ENCODE data around the gene KLHL2. TPM values are rescaled to one million over a fixed set of nuclear protein-coding genes. Genes with fewer than 3 reads are reported as not detected.
"Not testable (repeated sequence)": the region's sequence is repeated elsewhere in the genome, so short reads cannot be mapped to it uniquely, and the experiment has no call there.

The KLHL2 gene
- total RNA-seq, 1 experiment from 2014 or later: 12.4 TPM

DNA sequence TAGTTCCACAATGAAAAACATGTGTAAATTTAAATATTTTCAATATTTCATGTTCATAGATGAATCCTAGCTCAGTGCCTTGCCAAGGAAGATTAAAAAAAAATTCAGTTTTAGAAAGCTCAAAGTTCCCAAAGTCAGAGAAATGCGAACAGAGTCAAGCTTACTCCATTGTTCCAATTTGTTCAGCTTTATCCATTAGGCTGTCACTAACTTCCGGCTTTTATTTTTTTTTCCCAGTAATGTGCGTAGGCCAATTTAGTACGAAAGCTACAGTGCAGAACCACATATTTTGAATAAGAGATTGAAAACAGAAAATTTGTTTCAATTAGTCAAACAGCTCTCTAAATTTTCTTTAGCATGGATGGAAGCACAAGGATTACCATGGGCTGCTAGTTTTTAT, 23.1 kb upstream of the KLHL2 start:
- H3K27me3 Mint-ChIP-seq (ENCODE audit: low read depth): no peaks in the 10 kb centered on the region
- H3K4me3 Mint-ChIP-seq: no peak overlapping the region
- H3K4me1 Mint-ChIP-seq: peaks cover 18% of the 10 kb centered on the region
- no peak for DNase-seq (ENCODE audit: low spot score)
- ChIA-PET POLR2A (no interaction called here), CTCF (interaction anchor here (0.6 to 0.9 kb wide), 2 partner anchors 22 to 53 kb away, joined by 3 to 4 read pairs; no protein-coding TSS in a partner anchor)
- no peak overlapping the region for H3K27ac Mint-ChIP-seq
- no peak for TF ChIP-seq NR3C1 (CRISPR knock-in tag; conservative IDR thresholded peaks at IDR 0.05; ENCODE audit: low read depth)
- no peak for TF ChIP-seq ELF4 (CRISPR knock-in tag; IDR thresholded peaks at IDR 0.05; ENCODE audit: low read depth)
- TF ChIP-seq, protein P1, sequence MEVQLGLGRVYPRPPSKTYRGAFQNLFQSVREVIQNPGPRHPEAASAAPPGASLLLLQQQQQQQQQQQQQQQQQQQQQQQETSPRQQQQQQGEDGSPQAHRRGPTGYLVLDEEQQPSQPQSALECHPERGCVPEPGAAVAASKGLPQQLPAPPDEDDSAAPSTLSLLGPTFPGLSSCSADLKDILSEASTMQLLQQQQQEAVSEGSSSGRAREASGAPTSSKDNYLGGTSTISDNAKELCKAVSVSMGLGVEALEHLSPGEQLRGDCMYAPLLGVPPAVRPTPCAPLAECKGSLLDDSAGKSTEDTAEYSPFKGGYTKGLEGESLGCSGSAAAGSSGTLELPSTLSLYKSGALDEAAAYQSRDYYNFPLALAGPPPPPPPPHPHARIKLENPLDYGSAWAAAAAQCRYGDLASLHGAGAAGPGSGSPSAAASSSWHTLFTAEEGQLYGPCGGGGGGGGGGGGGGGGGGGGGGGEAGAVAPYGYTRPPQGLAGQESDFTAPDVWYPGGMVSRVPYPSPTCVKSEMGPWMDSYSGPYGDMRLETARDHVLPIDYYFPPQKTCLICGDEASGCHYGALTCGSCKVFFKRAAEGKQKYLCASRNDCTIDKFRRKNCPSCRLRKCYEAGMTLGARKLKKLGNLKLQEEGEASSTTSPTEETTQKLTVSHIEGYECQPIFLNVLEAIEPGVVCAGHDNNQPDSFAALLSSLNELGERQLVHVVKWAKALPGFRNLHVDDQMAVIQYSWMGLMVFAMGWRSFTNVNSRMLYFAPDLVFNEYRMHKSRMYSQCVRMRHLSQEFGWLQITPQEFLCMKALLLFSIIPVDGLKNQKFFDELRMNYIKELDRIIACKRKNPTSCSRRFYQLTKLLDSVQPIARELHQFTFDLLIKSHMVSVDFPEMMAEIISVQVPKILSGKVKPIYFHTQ (CRISPR knock-in tag; IDR thresholded peaks at IDR 0.05): no peak
- TF ChIP-seq MXD4 (CRISPR knock-in tag; IDR thresholded peaks at IDR 0.05; ENCODE audit: borderline replicate concordance): no peak
- TF ChIP-seq ZNF423 (CRISPR knock-in tag; IDR thresholded peaks at IDR 0.05): no peak
- no peak for TF ChIP-seq ZNF416 (CRISPR knock-in tag; IDR thresholded peaks at IDR 0.05)
- TF ChIP-seq, protein P2, sequence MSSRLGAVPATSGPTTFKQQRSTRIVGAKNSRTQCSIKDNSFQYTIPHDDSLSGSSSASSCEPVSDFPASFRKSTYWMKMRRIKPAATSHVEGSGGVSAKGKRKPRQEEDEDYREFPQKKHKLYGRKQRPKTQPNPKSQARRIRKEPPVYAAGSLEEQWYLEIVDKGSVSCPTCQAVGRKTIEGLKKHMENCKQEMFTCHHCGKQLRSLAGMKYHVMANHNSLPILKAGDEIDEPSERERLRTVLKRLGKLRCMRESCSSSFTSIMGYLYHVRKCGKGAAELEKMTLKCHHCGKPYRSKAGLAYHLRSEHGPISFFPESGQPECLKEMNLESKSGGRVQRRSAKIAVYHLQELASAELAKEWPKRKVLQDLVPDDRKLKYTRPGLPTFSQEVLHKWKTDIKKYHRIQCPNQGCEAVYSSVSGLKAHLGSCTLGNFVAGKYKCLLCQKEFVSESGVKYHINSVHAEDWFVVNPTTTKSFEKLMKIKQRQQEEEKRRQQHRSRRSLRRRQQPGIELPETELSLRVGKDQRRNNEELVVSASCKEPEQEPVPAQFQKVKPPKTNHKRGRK (CRISPR knock-in tag; IDR thresholded peaks at IDR 0.05; ENCODE audit: borderline replicate concordance): no peak
- TF ChIP-seq FOXK1 (CRISPR knock-in tag; IDR thresholded peaks at IDR 0.05): no peak
- TF ChIP-seq, protein P3, sequence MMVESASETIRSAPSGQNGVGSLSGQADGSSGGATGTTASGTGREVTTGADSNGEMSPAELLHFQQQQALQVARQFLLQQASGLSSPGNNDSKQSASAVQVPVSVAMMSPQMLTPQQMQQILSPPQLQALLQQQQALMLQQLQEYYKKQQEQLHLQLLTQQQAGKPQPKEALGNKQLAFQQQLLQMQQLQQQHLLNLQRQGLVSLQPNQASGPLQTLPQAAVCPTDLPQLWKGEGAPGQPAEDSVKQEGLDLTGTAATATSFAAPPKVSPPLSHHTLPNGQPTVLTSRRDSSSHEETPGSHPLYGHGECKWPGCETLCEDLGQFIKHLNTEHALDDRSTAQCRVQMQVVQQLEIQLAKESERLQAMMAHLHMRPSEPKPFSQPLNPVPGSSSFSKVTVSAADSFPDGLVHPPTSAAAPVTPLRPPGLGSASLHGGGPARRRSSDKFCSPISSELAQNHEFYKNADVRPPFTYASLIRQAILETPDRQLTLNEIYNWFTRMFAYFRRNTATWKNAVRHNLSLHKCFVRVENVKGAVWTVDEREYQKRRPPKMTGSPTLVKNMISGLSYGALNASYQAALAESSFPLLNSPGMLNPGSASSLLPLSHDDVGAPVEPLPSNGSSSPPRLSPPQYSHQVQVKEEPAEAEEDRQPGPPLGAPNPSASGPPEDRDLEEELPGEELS (CRISPR knock-in tag; IDR thresholded peaks at IDR 0.05): no peak
- TF ChIP-seq ZNF219 (CRISPR knock-in tag; IDR thresholded peaks at IDR 0.05; ENCODE audit: borderline replicate concordance): no peak
- TF ChIP-seq, protein P4, sequence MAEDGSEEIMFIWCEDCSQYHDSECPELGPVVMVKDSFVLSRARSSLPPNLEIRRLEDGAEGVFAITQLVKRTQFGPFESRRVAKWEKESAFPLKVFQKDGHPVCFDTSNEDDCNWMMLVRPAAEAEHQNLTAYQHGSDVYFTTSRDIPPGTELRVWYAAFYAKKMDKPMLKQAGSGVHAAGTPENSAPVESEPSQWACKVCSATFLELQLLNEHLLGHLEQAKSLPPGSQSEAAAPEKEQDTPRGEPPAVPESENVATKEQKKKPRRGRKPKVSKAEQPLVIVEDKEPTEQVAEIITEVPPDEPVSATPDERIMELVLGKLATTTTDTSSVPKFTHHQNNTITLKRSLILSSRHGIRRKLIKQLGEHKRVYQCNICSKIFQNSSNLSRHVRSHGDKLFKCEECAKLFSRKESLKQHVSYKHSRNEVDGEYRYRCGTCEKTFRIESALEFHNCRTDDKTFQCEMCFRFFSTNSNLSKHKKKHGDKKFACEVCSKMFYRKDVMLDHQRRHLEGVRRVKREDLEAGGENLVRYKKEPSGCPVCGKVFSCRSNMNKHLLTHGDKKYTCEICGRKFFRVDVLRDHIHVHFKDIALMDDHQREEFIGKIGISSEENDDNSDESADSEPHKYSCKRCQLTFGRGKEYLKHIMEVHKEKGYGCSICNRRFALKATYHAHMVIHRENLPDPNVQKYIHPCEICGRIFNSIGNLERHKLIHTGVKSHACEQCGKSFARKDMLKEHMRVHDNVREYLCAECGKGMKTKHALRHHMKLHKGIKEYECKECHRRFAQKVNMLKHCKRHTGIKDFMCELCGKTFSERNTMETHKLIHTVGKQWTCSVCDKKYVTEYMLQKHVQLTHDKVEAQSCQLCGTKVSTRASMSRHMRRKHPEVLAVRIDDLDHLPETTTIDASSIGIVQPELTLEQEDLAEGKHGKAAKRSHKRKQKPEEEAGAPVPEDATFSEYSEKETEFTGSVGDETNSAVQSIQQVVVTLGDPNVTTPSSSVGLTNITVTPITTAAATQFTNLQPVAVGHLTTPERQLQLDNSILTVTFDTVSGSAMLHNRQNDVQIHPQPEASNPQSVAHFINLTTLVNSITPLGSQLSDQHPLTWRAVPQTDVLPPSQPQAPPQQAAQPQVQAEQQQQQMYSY (CRISPR knock-in tag; IDR thresholded peaks at IDR 0.05): no peak
- TF ChIP-seq CBFB (CRISPR knock-in tag; IDR thresholded peaks at IDR 0.05; ENCODE audit: low read depth): no peak
- no peak for ATAC-seq
- peaks cover 20% of the 10 kb centered on the region for H3K9me3 Mint-ChIP-seq
- H3K36me3 Mint-ChIP-seq: no peaks in the 10 kb centered on the region

DNA sequence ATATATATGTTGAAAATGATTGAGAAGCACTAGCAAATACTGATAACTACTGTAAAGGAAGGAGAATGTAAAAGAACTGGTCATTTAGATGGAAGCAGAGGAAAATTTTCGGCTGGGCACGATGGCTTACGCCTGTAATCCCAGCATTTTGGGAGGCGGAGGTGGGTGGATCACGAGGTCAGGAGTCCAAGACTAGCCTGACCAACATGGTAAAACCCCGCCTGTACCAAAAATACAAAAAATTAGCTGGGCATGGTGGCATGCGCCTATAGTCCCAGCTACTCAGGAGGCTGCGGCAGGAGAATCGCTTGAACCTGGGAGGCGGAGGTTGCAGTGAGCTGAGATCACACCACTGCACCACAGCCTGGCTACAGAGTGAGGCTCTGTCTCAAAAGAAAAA, 22.4 kb upstream of the KLHL2 start:
- H3K9me3 Mint-ChIP-seq: peaks cover 16% of the 10 kb centered on the region
- CTCF ChIA-PET; H3K27ac Mint-ChIP-seq; DNase-seq (ENCODE audit: low spot score); H3K4me3 Mint-ChIP-seq; H3K27me3 Mint-ChIP-seq (ENCODE audit: low read depth); POLR2A ChIA-PET; ATAC-seq; H3K36me3 Mint-ChIP-seq: not testable (repeated sequence)
- H3K4me1 Mint-ChIP-seq: peaks cover 18% of the 10 kb centered on the region

DNA sequence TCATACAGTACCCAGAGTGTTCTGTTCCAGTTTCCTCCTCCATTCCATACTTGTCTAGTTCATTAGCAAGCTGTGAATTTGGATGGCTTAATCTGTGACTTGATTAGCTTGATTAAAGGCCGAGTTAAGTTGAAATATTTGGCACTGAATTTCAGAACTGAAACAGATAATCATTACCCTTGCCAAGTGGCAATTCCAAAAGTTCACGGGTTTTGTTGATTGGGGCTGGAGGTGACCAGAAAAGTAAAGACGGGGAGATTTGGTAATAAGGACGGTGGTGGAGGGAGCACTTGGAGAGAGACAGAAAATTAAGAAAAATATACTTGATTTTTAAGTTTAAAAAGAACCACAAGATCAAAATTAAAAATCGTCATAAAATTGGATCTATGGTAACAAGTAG, 21.9 kb upstream of the KLHL2 start:
- Mint-ChIP-seq H3K4me3 (no peak overlapping the region), H3K27ac (peak overlapping the region; percentile 61; the same call in 1 of the 2 replicates), H3K4me1 (peaks cover 18% of the 10 kb centered on the region), H3K9me3 (peaks cover 16% of the 10 kb centered on the region), H3K27me3 (ENCODE audit: low read depth) (no peaks in the 10 kb centered on the region), H3K36me3 (no peaks in the 10 kb centered on the region)
- no peak for DNase-seq (ENCODE audit: low spot score)
- ATAC-seq: no peak
- ChIA-PET CTCF (no interaction called here), POLR2A (no interaction called here)
- no peak for TF ChIP-seq SMAD4 (CRISPR knock-in tag; IDR thresholded peaks at IDR 0.05)
- TF ChIP-seq ZNF423 (CRISPR knock-in tag; IDR thresholded peaks at IDR 0.05): no peak
- TF ChIP-seq SP1 (CRISPR knock-in tag; conservative IDR thresholded peaks at IDR 0.05): no peak
- TF ChIP-seq, protein P5, sequence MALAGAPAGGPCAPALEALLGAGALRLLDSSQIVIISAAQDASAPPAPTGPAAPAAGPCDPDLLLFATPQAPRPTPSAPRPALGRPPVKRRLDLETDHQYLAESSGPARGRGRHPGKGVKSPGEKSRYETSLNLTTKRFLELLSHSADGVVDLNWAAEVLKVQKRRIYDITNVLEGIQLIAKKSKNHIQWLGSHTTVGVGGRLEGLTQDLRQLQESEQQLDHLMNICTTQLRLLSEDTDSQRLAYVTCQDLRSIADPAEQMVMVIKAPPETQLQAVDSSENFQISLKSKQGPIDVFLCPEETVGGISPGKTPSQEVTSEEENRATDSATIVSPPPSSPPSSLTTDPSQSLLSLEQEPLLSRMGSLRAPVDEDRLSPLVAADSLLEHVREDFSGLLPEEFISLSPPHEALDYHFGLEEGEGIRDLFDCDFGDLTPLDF (CRISPR knock-in tag; IDR thresholded peaks at IDR 0.05): no peak

Measured in WTC11 (cell line).